ELR (cell line): ENCODE measurements around the gene EXOSC6.
"Not testable (repeated sequence)": the region's sequence is repeated elsewhere in the genome, so short reads cannot be mapped to it uniquely, and the experiment has no call there.

Experiments
- DNase-seq: peaks from one replicate; pipeline ENCODE4 v3.0.0-alpha.2; 2015; ENCODE audit warnings: low read depth

Gene EXOSC6

DNA sequence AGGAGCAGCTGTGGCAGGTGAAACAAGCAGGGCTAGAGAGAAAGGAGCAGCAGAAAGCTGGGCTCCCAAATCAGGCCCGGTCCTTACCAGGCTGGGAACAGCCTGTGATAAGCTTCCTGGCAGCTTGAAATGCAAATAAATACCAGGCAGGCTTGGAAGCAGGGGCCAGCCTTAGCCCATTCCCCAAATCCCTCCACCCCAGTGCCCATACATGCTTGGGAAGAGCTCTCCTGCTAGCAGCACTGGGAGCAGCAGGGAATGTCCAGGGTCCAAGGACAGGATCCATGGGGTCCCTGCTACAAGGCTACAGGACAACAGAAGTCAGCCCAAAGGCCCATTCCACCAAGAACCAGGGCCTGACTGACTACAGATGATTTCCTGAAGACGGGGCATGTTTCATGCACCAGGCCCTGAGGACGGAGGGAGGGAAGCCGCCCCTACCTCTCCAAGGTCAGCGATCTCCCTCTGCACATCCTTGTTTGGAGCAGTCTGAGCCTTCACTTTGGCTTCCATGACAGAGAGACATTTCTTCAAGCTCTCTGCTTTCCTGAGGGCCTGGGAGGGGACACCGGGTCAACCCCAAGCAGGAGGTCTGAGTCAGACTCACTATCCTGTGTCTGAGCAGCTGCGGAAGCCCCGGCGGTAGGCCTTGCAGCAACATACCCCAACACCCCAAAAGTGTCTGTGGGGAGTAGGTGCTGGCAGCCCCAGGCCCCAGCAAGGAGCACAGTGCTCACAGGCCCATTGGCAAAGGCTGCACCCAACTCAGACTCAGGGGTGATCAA is 2.6 kb upstream of the EXOSC6 start:
- DNase-seq = peak; percentile 13

DNA sequence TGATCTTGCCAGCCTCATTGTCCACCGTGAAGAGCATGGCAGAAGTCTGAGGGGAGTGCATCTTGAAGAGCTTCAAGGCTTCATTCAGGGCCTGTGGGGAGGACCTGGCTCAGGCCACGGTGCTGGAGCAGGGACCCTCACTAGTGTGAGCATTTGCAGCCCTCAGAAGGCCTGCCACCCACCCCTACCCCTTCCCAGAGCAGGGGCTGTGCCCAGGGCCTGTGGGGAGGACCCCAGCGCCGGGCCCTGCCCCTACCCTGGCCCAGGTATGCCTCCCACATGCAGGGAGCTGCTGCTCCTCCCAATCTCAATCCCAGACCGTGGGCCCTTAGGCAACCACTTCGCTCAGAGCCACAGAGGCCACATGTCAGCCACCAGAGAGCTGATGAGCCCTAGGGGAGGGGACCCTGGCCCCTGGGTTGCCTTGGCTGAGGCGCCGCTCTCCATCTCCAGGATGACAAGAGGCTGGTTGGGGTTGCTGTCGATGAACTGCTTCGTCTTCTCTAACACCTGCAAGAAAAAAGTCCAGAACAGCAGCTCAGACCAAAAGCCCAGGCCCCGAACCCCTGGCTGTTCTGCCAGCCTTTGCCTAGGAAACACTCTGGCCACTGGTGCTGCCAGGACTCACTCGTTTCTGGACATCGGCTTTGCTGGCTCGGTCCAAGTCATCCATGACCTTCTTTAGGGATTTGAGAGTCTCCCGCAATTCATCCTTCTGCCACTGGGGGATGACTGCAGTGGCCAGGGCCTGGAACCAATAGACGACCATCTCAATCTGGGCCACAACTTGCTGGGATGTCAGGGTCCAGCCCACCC is 1.8 kb upstream of the EXOSC6 start:
- DNase-seq = peak; percentile 70

DNA sequence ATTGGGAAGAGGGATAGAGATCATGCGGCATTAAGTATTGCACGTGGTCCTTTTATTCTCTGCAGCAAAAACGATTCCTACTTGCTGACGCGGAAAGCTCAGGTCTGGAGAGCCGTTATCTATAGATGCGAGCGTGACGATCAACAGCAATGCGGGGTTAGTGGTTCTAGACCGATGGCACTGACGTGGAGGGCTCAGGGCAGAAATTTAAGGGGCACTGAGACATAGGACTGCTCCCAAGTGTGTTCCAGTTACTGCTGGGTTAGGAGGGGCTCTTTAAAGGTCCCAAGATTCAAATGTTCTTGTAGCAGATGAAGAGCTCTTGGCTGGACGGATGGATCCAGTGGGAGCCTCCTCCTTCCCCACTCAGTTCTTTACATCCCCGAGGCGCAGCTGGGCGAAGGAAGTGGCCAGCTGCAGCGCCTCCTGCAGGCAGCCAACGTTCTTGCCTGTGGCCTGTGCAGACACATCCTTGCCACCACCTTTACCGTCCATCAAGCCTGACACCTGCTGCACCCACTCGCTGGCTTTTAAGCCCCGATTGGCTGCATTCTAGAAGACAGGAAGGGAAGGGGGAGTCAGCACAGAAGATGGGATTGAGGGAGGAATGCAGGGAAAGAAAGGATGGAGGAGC is 732 bp upstream of the EXOSC6 start:
- DNase-seq = peak; percentile 45

DNA sequence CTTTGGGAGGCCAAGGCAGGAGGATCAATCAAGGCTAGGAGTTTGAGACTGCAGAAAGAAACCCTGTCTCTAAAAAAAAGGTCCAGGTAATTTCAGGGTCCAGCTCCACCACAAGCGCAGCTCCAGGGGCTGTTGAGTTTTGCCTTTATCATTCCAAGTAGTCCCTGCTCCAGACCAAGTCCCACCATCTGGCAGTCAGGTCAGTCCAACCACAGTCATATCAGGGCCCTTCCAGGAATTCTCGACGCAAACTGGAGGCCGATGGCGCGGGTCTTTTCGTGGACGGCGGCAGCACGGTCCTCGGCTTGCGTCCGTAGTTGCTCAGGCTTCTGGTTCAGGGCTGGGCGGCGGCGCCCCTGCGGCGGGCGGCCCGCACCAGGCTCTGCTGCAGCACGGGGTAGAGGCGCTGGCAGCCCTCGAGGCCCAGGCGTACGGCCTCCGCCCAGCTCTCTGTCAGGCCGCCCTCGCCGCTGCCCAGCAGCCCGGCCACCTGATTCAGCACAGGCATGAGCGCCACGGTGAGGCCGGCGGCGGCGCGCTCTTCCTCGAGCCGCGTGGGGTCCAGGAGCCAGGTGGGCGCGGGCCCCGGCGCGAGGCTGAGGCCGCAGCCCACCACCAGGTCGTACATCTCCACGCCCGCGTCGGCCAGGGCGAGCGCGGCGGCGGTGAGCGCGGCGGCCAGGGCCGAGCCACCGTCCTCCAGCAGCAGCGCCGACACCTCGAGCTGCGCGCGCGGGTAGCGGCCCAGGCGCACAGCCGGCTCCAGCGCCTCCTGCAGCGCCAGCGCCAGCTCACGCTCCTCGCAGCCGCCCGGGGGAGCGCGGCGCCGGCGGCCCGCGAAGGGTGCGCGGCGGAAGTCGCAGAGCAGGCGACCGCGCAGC is 752 bp downstream of the EXOSC6 start:
- peak; percentile 64 for DNase-seq

DNA sequence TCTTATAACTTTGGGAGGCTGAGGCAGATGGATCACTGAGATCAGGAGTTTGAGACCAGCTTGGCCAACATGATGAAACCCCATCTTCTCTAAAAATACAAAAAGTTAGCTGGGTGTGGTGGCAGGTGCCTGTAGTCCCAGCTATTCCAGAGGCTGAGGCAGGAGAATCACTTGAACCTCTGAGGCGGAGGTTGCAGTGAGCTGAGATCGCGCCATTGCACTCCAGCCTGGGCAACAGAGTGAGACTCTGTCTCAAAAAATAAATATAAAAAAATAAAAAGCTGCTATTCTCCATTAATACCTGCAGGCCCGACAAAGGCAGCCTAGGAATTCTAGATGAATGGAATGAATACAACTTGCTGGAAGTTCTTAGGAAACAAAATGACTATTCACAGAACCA is 2.0 kb downstream of the EXOSC6 start:
- not testable (repeated sequence) for DNase-seq

DNA sequence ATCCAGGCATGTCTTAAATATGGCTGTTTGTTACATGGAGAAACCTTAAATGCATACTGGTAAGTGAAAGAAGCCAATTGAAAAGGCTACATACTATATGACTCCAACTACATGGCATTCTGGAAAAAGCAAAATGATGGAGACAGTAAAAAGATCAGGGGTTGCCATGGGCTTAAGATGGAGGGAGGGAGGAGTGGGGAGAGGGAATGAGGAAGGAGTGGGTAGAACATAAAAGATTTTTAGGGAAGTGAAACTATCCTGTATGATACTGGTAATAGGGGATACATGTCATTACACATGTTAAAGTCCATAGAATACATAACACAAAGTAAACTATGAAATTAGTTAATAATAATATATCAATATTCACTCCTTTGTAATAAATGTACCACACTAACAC is 13.0 kb downstream of the EXOSC6 start:
- DNase-seq = not testable (repeated sequence)

DNA sequence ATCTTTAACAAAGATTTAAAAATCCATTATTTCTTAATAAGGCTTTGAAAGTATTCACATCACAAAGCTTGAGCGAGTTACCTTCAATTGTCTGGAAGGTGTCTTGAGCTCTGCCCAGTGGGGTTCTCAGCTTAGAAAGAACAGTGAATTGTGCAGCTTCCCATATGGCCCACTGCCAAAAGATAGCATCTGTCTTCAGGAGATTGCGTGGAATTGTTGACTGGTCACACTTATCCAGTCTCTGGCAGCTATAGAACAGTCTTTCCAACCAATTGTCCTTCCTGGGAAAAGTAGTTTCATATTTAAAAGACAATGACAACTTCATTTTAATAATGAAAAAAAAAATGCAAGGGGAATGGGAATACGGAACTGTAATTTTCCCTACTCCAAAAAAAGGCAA is 19.9 kb downstream of the EXOSC6 start:
- DNase-seq = not testable (repeated sequence)

DNA sequence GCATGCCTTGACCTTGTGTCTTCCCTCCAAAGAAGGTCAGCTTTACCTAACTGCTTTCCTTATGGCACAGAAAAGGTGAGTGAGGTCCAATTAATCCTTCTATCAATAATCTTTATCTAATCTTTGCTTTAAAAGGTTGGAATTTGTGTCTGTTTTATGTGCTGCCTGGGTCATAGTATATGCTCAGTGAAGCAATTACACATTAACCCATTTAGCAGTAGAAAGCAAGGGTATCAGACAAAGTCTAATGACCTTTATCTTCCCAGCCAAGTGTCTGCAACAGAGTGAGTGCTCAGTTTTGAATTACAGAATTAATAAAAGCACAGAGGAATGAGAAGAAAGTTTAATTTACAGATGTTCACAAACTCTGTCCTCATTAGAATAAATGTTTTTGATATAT is 25.7 kb downstream of the EXOSC6 start:
- DNase-seq = not testable (repeated sequence)

DNA sequence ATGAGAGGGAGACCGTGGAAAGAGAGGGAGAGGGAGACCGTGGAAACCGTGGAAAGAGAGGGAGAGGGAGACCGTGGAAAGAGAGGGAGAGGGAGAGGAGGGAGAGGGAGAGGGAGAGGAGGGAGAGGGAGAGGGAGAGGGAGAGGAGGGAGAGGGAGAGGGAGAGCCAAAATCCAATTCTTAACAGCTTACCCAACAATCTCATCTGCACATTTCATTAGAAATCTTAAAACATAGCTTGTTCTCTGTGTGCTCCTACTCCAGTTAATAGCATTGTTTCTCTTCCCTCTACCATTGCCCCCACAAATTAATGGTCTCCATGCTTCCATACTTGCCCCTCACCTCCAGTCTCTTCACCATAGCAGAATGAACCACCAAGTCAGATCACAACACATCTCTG is 26.3 kb downstream of the EXOSC6 start:
- DNase-seq = not testable (repeated sequence)

DNA sequence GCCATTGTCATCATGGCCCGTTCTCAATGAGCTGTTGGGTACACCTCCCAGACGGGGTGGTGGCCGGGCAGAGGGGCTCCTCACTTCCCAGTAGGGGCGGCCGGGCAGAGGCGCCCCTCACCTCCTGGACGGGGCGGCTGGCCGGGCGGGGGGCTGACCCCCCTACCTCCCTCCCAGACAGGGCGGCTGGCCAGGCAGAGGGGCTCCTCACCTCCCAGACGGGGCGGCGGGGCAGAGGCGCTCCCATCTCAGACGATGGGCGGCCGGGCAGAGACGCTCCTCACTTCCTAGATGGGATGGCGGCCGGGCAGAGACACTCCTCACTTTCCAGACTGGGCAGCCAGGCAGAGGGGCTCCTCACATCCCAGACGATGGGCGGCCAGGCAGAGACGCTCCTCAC is 27.1 kb downstream of the EXOSC6 start:
- DNase-seq = not testable (repeated sequence)

DNA sequence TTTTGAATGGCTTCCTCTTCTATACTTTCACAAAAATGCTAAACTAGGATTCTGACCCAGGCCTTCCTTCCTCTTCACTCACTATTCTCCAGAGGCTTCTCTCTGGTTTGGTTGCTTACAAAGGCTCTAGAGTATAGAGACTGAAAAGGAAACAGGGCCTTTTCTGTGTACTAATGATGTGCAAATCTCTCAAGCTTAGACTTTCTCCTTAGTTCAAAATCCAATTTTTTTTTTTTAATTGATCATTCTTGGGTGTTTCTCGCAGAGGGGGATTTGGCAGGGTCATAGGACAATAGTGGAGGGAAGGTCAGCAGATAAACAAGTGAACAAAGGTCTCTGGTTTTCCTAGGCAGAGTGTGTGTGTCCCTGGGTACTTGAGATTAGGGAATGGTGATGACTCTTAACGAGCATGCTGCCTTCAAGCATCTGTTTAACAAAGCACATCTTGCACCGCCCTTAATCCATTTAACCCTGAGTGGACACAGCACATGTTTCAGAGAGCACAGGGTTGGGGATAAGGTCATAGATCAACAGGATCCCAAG is 27.7 kb downstream of the EXOSC6 start:
- DNase-seq = not testable (repeated sequence)

DNA sequence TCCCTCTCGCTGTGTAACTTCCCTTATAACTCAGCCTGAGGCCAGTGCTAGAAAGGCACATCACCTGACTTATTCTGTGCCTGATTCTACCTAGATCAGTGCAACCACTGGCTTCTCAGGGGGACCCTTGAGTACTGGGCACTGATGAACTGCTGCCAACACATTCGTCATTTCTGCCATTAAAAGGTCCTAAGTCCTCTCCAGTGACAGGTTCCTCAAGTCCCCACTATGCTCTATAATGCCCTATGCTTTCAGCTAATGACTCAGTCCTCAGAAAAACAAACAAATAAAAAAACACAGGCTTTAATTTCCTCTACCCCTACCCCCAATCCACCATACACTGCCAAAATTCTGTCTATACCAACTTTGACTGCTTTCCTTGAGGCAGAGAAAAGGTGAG is 28.5 kb downstream of the EXOSC6 start:
- not testable (repeated sequence) for DNase-seq

DNA sequence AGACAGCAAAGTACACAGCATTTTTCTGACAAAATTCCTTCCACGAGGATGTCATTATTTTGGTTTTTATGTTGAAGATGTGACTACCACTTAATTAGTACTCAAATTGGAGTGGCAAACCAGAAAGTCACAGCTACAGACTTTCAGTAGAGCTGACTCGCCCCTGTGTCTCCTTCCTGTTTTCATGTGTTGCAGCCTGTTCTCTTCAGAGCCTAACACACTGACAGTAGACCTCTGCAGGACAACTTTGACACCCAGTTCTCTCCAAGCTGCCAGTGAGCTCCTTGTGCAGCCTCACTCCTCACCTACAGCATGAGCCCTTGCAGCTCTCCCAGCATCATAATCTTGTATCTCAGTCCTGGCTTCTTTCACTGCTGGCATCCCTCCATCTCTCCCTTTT is 29.2 kb downstream of the EXOSC6 start:
- DNase-seq = not testable (repeated sequence)

DNA sequence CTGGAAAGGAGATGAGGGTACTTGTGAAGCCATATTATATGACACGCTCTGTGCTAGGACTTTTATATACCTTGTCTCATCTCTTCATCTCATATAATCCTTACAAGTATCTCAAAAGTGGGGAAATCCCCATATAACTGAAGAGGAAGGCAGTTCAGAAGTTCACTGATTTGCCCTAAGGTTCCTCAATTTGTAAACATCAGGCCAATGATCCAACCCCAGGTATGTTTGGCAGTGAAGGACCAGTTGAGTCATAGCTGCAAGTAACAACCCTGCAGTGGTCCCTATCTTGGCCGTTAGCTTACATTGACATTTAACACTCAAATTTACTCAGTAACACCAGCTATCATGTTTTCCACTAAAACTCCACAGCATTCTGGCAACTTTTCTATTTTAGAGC is 33.2 kb downstream of the EXOSC6 start:
- DNase-seq = peak; percentile 54

DNA sequence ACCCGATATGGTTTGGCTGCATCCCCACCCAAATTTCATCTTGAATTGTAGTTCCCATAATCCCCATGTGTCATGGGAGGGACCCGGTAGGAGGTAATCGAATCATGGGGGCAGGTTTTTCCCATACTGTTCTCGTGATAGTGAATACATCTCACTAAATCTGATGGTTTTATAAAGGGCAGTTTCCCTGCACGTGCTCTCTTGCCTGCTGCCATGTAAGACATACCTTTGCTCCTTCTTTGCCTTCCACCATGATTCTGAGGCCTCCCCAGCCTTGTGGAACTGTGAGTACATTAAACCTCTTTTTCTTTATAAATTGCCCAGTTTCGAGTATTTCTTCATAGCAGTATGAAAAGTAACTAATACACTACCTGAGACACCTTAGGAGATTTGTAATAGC is 45.4 kb downstream of the EXOSC6 start:
- not testable (repeated sequence) for DNase-seq

DNA sequence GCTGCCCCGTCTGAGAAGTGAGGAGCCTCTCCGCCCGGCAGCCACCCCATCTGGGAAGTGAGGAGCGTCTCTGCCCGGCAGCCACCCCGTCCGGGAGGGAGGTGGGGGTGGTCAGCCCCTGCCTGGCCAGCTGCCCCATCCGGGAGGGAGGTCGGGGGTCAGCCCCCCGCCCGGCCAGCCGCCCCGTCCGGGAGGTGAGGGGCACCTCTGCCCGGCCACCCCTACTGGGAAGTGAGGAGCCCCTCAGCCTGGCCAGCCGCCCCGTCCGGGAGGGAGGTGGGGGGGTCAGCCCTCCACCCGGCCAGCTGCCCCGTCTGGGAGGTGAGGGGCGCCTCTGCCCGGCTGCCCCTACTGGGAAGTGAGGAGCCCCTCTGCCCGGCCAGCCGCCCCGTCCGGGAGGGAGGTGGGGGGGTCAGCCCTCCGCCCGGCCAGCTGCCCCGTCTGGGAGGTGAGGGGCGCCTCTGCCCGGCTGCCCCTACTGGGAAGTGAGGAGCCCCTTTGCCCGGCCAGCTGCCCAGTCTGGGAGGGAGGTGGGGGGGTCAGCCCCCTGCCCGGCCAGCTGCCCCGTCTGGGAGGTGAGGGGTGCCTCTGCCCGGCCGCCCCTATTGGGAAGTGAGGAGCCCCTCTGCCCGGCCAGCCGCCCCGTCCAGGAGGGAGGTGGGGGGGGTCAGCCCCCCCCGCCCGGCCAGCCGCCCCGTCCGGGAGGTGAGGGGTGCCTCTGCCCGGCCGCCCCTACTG is 46.9 kb downstream of the EXOSC6 start:
- not testable (repeated sequence) for DNase-seq

DNA sequence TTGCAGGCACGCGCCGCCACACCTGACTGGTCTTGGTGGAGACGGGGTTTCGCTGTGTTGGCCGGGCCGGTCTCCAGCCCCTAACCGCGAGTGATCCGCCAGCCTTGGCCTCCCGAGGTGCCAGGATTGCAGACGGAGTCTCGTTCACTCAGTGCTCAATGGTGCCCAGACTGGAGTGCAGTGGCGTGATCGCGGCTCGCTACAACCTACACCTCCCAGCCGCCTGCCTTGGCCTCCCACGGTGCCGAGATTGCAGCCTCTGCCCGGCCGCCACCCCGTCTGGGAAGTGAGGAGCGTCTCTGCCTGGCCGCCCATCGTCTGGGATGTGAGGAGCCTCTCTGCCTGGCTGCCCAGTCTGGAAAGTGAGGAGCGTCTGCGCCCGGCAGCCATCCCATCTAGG is 47.7 kb downstream of the EXOSC6 start:
- DNase-seq = not testable (repeated sequence)

DNA sequence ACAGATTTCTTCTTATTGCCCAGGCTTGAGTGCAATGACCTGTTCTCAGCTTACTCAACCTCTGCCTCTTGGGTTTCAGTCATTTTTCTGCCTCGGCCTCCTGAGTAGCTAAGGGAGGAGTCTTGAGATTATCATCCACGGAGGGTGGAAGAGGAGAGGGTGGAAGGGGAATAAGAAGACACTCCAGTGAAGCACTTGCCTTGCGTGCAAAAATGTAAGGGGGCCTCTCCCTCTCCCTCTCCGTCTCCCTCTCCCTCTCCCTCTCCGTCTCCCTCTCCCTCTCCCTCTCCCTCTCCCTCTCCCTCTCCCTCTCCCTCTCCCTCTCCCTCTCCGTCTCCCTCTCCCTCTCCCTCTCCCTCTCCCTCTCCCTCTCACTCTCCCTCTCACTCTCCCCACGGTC is 48.2 kb downstream of the EXOSC6 start:
- not testable (repeated sequence) for DNase-seq

DNA sequence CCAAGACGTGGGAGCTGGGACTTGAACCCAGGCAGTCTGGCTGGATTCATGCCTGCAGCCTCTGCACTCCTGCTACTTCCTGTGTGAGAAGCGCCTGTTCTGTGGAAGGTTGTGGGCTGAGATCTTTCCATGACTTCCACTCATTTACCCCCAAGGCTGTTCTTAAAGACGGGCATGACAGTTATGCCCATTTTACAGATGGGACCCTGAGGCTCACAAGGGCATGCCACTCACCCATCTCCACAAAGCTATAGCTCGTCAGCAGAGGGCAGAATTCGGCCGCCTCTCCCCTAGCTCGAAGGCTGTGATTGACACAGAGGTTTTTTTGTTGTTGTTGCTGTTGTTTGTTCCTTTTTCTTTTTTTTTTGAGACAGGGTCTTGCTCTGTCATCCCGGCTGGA is 51.7 kb downstream of the EXOSC6 start:
- not testable (repeated sequence) for DNase-seq

DNA sequence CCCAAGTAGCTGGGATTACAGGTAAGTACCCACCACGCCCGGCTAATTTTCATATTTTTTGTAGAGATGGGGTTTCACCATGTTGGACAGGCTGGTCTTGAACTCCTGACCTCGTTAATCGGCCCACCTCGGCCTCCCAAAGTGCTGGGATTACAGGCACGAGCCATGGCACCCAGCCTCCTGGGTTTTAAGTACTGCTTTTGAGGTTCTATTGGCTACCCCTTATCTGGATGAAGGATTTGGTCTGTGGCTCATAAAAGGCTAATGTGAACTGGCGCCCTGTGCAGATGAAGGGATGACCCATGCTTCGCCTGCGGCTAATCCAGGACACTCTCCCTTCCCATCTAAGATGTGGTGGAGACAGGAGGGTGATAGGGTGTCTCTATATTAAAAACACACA is 52.6 kb downstream of the EXOSC6 start:
- not testable (repeated sequence) for DNase-seq

DNA sequence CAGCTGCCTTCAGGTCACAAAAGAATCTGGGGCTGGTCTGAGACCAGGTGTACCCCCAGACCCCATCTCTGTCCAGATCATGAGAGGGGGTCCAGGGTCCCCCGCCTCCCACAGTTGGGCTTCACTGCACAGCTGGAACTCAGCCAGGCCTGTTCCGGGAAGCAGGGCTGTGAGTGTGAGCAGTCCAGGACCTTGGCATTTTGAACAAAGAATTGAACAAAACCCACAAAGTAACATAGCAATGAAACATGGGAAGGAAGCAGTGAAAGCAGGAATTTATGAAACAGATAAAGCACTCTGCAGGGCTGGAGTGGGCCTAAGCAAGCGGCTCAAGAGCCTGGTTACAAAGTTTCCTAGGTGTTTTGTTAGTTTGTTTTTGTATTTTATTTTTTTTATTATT is 53.1 kb downstream of the EXOSC6 start:
- DNase-seq = not testable (repeated sequence)
